HG03045 (cell line): ENCODE measurements around the gene ACTR5.
"Not testable (repeated sequence)": the region's sequence is repeated elsewhere in the genome, so short reads cannot be mapped to it uniquely, and the experiment has no call there.

Experiments used
- ATAC-seq: cut with Tn5 transposase; IDR thresholded peaks from one replicate; pipeline ENCODE4 v1.9.1; 2021; ENCODE audit warnings: mild to moderate bottlenecking, moderate library complexity; ENCODE audit not compliant: unreplicated experiment

The ACTR5 gene

GRCh38 chr20:38764567-38765318 is 16.5 kb downstream of the ACTR5 start:
- no peak for ATAC-seq

GRCh38 chr20:38766071-38766470 is 17.8 kb downstream of the ACTR5 start:
- ATAC-seq, result no peak

- ATAC-seq, result no peak
These were observed 21.4 kb downstream of the ACTR5 start for GRCh38 chr20:38769376-38770295.

DNA sequence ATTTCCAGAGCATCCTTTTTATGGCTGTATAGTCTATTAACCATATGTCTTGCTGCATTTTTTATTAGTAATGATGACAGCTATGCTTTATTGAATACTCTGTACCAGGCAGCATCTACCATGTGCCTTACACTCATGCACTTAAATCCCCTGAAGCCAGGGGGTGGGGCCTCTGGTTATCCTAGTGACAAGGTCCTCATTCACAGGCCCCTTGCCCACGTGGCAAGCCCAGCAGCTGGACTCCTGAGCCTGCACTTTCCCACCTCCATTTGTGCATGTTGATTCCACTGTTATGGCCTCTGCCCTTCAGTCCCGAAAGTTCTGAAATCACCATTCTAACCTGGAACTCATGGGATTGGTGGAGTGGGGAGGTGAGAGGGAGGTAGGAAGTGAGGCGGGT is 22.3 kb downstream of the ACTR5 start:
- ATAC-seq, result no peak

GRCh38 chr20:38770970-38771369 is 22.7 kb downstream of the ACTR5 start:
- ATAC-seq, result no peak

- no peak for ATAC-seq
These were observed 23.4 kb downstream of the ACTR5 start for GRCh38 chr20:38771621-38772020.

GRCh38 chr20:38774167-38774566 is 25.9 kb downstream of the ACTR5 start:
- ATAC-seq, result no peak

DNA sequence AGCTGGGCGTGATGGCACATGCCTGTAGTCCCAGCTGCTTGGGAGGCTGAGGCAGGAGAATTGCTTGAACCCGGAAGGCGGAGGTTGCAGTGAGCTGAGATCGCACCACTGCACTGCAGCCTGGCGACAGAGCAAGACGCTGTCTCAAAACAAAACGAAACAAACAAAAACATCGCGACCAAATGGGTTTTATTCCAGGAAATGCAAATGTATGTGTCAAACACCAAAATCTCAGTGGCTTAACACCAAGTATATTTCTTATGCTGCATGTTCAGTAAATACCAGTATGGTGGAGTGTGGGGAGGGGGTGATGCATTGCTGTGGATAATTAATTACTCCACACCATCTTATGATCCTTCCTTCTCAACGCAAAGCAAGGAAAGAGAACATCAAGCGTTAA is 28.1 kb downstream of the ACTR5 start:
- no peak for ATAC-seq

- ATAC-seq, result no peak
These were observed 31.2 kb downstream of the ACTR5 start for GRCh38 chr20:38779247-38780097.

GRCh38 chr20:38782275-38782674 is 34.0 kb downstream of the ACTR5 start:
- no peak for ATAC-seq

DNA sequence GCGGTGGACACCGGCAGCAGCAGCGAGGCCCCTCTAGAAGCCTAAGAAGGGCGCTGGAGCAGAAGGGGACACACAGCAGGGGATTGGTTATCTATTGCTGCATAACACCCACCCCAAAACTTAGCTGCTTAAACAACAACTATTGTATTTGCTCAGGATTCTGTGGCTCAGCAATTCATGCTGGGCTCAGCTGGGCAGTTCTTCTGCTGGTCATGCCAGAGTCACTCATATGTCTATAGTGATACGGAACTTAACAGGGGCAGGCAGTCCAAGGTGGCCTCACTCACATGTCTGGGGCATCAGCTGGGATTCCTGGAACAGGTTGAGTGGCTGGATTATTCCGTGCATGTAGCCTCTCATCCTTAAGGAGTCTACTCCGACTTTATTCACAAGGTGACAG is 39.6 kb downstream of the ACTR5 start:
- ATAC-seq, result no peak

DNA sequence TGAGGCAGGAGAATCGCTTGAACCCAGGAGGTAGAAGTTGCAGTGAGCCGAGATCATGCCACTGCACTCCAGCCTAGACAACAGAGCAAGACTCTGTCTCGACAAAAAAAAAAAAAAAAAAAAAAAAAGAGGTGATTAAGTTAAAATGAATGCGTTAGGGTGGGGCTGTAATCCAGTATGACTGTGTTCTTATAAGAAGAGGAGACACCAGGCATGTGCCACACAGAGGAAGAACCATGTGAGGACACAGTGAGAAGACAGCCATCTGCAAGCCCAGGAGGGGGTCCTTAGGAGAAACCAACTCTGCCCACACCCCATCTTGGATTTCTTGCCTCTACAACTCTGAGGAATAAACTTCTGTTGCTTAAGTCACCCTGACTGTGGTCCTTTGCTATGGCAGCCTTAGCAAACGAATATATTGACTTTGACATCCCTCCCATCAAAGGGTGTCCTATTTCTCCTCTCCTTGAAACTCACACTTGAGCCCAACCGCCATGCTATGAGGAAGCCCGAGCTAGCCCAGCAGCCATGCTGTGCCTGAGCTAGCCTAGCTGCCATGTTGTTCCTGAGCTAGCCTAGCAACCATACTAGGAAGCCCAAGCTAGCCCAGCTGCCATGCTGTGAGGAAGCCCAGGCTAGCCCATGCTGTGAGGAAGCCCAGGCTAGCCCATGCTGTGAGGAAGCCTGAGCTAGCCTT is 41.4 kb downstream of the ACTR5 start:
- no peak for ATAC-seq

DNA sequence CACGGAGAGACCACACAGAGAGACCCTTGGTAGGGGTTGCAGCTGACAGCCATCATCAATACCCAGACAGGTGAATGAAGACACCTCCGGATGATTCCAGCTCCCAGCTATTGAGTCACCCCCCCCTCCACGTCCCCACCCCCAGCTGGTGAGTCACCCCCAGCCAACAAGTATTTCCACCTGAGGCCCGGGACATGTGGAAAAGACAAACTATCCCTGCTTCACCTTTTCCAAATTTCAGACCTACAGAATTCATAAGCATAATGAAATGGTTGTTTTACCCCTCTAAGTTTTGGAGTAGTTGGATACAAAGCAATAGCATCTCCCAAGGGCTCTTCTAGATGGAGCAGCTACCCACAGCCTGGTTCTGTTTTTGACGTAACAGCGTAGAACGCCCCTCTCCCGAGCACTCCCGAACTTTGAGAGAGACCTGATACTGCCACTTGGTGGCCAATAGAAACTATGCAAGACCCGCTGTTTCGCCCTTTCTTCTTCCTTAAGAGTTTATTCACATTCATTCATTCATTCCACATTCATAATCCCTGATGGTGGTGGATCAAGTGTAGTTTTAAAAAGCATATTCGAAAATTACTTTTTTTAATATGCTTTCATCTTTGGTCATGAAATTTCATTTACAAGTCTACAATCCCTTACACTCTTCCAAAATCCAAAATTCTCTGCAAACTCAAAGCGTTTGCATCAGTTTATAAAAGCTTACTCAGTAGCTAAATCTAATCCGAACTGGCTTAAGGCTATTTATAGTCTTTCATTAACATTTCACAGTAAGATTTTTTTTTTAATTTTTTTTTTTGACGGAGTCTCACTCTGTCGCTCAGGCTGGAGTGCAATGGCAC is 42.2 kb downstream of the ACTR5 start:
- no peak for ATAC-seq

GRCh38 chr20:38791291-38791690 is 43.0 kb downstream of the ACTR5 start:
- no peak for ATAC-seq

DNA sequence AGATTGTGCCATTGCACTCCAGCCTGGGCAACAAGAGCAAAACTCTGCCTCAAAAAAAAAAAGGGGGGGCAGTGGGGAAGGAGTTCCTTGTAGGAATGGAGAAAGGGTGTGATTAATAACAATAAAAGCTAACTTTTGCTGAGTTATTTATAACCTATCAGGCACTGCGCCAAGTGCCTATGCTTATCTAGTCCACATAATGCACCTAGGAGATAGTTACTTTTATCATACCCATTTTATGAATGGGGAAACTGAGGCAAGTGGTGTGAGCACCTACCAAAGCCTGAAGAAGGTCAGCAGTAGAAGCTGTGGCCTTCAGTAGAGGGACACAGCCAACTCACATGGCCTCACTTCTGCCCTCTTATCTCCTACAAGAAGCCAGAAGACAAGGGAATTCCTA is 43.7 kb downstream of the ACTR5 start:
- no peak for ATAC-seq

DNA sequence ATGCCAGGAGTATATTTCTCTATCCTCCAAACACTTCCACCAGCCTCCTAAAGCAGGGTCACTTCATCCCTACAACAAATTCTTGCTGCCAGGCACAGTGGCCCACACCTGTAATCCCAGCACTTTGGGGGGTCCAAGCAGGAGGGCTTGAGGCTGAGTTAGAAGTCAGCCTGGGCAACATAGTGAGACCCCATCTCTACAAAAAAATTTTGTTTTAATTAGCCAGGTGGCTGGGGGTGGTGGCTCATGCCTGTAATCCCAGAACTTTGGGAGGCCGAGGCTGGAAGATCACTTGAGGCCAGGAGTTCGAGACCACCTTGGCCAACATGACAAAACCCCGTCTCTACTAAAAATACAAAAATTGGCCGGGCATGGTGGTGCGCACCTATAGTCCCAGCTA is 45.8 kb downstream of the ACTR5 start:
- ATAC-seq, result not testable (repeated sequence)

DNA sequence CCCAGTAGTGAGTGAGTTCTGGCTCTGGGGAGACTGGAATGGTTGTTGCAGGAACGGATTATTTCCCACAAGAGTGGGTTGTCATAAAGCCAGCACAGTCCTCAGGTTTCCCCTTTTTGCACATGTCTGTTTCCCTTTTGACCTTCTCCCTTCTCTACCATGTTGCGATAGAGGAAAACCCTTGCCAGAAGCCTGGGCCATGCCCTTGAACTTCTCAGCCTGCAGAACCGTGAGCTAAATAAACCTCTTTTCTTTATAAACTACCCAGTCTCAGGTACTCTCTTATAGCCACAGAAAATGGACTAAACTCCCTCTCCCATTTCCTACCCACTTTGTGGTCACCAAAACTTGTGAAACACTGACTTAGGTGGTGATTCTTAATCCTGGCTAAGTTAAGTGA is 50.0 kb downstream of the ACTR5 start:
- no peak for ATAC-seq

GRCh38 chr20:38799203-38799602 is 50.9 kb downstream of the ACTR5 start:
- no peak for ATAC-seq

- ATAC-seq, result no peak
These were observed 52.6 kb downstream of the ACTR5 start for GRCh38 chr20:38800882-38801281.

DNA sequence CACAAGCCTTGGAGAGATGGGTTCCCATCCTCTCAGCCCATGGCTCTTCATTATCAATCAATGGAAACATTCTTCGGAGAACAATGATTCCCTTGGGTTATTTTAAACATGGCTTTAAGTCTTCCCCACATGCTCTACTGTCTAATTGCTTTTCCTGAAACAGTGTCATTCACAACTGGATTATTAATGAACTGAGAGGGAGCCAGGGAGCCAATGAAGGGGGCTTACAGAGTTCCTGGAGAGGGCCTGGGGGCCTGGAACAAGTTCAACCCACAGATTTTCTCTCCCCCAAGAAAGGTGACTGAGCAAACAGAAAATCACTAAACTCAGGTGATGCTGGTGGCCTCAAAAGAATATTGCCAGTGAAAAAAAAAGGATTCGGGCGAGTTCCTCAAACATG is 56.0 kb downstream of the ACTR5 start:
- no peak for ATAC-seq
